ENCODE results near the gene SLC7A5. TPM values are rescaled to one million over a fixed set of nuclear protein-coding genes. Genes with fewer than 3 reads are reported as not detected.

SLC7A5 gene
- total and polyA plus RNA-seq, 2 of the 13 experiments (the other 11 are each of a cell fraction or from before 2014, with no cell fraction given), result 79.6 to 155 TPM

GRCh38 chr16:87855852-87856715 is 13.2 kb downstream of the SLC7A5 start (continued):
- TF ChIP-seq ZBTB34 (CRISPR knock-in tag; IDR thresholded peaks at IDR 0.05) (no peak), E2F5 (CRISPR knock-in tag; conservative IDR thresholded peaks at IDR 0.05) (no peak), HMGA1 (CRISPR knock-in tag; conservative IDR thresholded peaks at IDR 0.05) (no peak), ZNF770 (CRISPR knock-in tag; IDR thresholded peaks at IDR 0.05) (no peak), FOXO4 (CRISPR knock-in tag; conservative IDR thresholded peaks at IDR 0.05) (no peak), ZNF101 (CRISPR knock-in tag; IDR thresholded peaks at IDR 0.05; ENCODE audit: borderline replicate concordance, low read depth) (no peak), ZFP62 (CRISPR knock-in tag; IDR thresholded peaks at IDR 0.05) (no peak), AHR (CRISPR knock-in tag; IDR thresholded peaks at IDR 0.05) (no peak), ZNF207 (IDR thresholded peaks at IDR 0.05; ENCODE audit: borderline replicate concordance) (no peak), ZNF772 (CRISPR knock-in tag; IDR thresholded peaks at IDR 0.05) (no peak; the same call in 1 of the 2 replicates), BORCS8-MEF2B (CRISPR knock-in tag; IDR thresholded peaks at IDR 0.05) (peak; percentile 7; the same call in 1 of the 2 replicates), ZBTB43 (CRISPR knock-in tag; conservative IDR thresholded peaks at IDR 0.05) (peak; percentile 90), POGZ (CRISPR knock-in tag; IDR thresholded peaks at IDR 0.05) (peak; percentile 66), ZNF580 (CRISPR knock-in tag; IDR thresholded peaks at IDR 0.05; ENCODE audit: borderline replicate concordance, low read depth) (no peak), RARA (CRISPR knock-in tag; IDR thresholded peaks at IDR 0.05) (peak; percentile 62; the same call in 1 of the 2 replicates), ZNF691 (CRISPR knock-in tag; IDR thresholded peaks at IDR 0.05; ENCODE audit: borderline replicate concordance, low read depth) (peak; percentile 66; the same call in 1 of the 2 replicates), ZSCAN9 (CRISPR knock-in tag; IDR thresholded peaks at IDR 0.05; ENCODE audit: borderline replicate concordance) (peak; percentile 74)
